GM12878 (cell line): ENCODE measurements around the gene SPEG. TPM values are rescaled to one million over a fixed set of nuclear protein-coding genes. Genes with fewer than 3 reads are reported as not detected.

Experiments
- ATAC-seq: fragments of 200-7000 bp; cut with Tn5 transposase; 3 replicates; pipeline ENCODE4 v1.9.1; 2020; ENCODE audit warnings: mild to moderate bottlenecking, moderate library complexity
- BruUV-seq: library from RNA; stranded (reverse); fragments of 400-500 nt; replicated peaks from 2 replicates; lab custom pipeline; 2021; lab: Mats Ljungman, UMichigan
- CTCF ChIA-PET: fragments of 300-600 bp; sonication (Branson Sonifier 250); formaldehyde crosslinking; extraction: SDS; loops from one replicate; lab custom pipeline; 2021; ENCODE audit warnings: inconsistent platforms; lab: Yijun Ruan, JAX
- POLR2A ChIA-PET: fragments of 350-600 bp; formaldehyde crosslinking; extraction: SDS; loops from one replicate; lab custom pipeline; 2021; ENCODE audit warnings: inconsistent platforms; lab: Charles Lee
- RAD21 ChIA-PET: fragments of 300-600 bp; sonication (Branson Sonifier 250); formaldehyde crosslinking; loops from one replicate; lab custom pipeline; 2023; ENCODE audit warnings: antibody characterized with exemption; ENCODE audit not compliant: unreplicated experiment; lab: Charles Lee
- SMC1A ChIA-PET: fragments of 300-600 bp; sonication (Branson Sonifier 250); formaldehyde crosslinking; loops from one replicate; lab custom pipeline; 2023; ENCODE audit not compliant: unreplicated experiment, uncharacterized antibody; lab: Charles Lee
- DNase-seq: peaks from one replicate; pipeline ENCODE4 v3.0.0-alpha.2; 2011; ENCODE audit warnings: low read depth, low spot score
- FAIRE-seq: peaks from 3 replicates; lab custom pipeline; 2011; peaks lifted over from hg19 to GRCh38; lab: Jason Lieb, UNC
- H2AFZ ChIP-seq: 2 replicates; pipeline ENCODE4 v1.6.0; 2011; ENCODE audit warnings: low read depth, low read length, control low read depth; ENCODE audit not compliant: control insufficient read depth
- H3K27ac ChIP-seq: 2 replicates; pipeline ENCODE4 v1.5.1; 2011; ENCODE audit warnings: control low read depth; ENCODE audit not compliant: control insufficient read depth, insufficient read depth
- H3K27me3 ChIP-seq, 2 experiments: replicated peaks in 1 of 2; 2 replicates each; pipeline versions ENCODE4 v1.6.0 to v1.6.1; 2011; ENCODE audit warnings: low read length in 1 of 2; ENCODE audit not compliant: control insufficient read depth in 2 of 2, insufficient read depth in 2 of 2
- H3K36me3 ChIP-seq, 2 experiments: 2 replicates each; pipeline ENCODE4 v1.5.1; 2011; ENCODE audit warnings: low read length in 1 of 2; ENCODE audit not compliant: control insufficient read depth in 2 of 2, insufficient read depth in 2 of 2
- H3K4me1 ChIP-seq: 2 replicates; pipeline ENCODE4 v1.6.1; 2011; ENCODE audit warnings: mild to moderate bottlenecking, low read length, moderate library complexity, mixed read lengths; ENCODE audit not compliant: control insufficient read depth, insufficient read depth
- H3K4me2 ChIP-seq: 2 replicates; pipeline ENCODE4 v1.6.0; 2011; ENCODE audit warnings: control low read depth; ENCODE audit not compliant: control insufficient read depth, insufficient read depth
- H3K4me3 ChIP-seq: fragments of 200-600 bp; sonication (generic); 2 replicates; pipeline ENCODE4 v1.5.1; 2016
- H3K79me2 ChIP-seq: 2 replicates; pipeline ENCODE4 v1.6.0; 2011; ENCODE audit warnings: low read length; ENCODE audit not compliant: control insufficient read depth, insufficient read depth
- H3K9ac ChIP-seq: 2 replicates; pipeline ENCODE4 v1.8.0; 2011; ENCODE audit warnings: low read length, control low read depth, mixed read lengths; ENCODE audit not compliant: control insufficient read depth, insufficient read depth
- H3K9me3 ChIP-seq: replicated peaks from 3 replicates; pipeline ENCODE4 v1.5.1; 2011; ENCODE audit warnings: mild to moderate bottlenecking, low read length; ENCODE audit not compliant: control insufficient read depth, insufficient read depth
- H4K20me1 ChIP-seq: 2 replicates; pipeline ENCODE4 v1.6.0; 2011; ENCODE audit not compliant: control insufficient read depth, insufficient read depth
- NRF1 ChIP-seq: conservative IDR thresholded peaks from 2 replicates; pipeline ENCODE4 v1.6.1; 2011; ENCODE audit warnings: mild to moderate bottlenecking, low read depth, low read length, improper control_type of control experiment
- RAD21 ChIP-seq: IDR thresholded peaks from 2 replicates; pipeline ENCODE4 v1.6.1; 2011; ENCODE audit warnings: mild to moderate bottlenecking, low read depth, low read length, moderate library complexity; ENCODE audit not compliant: insufficient read depth
- SMC3 ChIP-seq: IDR thresholded peaks from 2 replicates; pipeline ENCODE4 v1.6.1; 2011; ENCODE audit warnings: low read length, improper control_type of control experiment, borderline replicate concordance
- SREBF2 ChIP-seq: IDR thresholded peaks from 2 replicates; pipeline ENCODE4 v1.6.1; 2012; ENCODE audit warnings: mild to moderate bottlenecking, low read length
- TAF1 ChIP-seq: IDR thresholded peaks from 2 replicates; pipeline ENCODE4 v1.6.1; 2011; ENCODE audit warnings: mild to moderate bottlenecking, low read depth, low read length, borderline replicate concordance
- WGBS: methylation state at CpG from one replicate; pipeline ENCODE4 v1.1.6; 2016; ENCODE audit warnings: low lambda C conversion rate; ENCODE audit not compliant: insufficient replicate concordance, insufficient coverage; ENCODE audit errors: missing lambda C conversion rate; 5-methylcytosine and 5-hydroxymethylcytosine counted together
- in situ Hi-C: fragments of 300-500 bp; cut with MboI; formaldehyde crosslinking; loops from 9 replicates; pipeline ENCODE4 v1.14.3; 2018; ENCODE audit warnings: mixed read lengths
- intact Hi-C: fragments of 100-400 bp; cut with micrococcal nuclease; formaldehyde crosslinking; loops from one replicate; pipeline ENCODE4 v1.14.2; 2022; ENCODE audit not compliant: unreplicated experiment
- polyA plus RNA-seq, 11 experiments: library from polyadenylated mRNA; depleted of rRNA in 4 of 11; unstranded in 6 of 11; stranded (reverse) in 5 of 11; fragments of >200 nt; fragmentation: Nextera tagmentation in 4 of 11; fragmentation: Illumina TruSeq in 1 of 11; extraction: Ambion mirVana in 4 of 11; extraction: Trizol in 1 of 11; gene quantifications; 1 replicate in 1 of 11; 2 replicates in 10 of 11; pipeline versions ENCODE4 v1.2.1 to v1.2.3, GENCODE V29; 2011 to 2016; ENCODE audit warnings: inconsistent platforms in 2 of 11, missing spikeins in 2 of 11, low read depth in 1 of 11
- total RNA-seq, 4 experiments: library from RNA; depleted of rRNA in 3 of 4; stranded (reverse); fragments of >200 nt in 3 of 4; fragmentation: Illumina TruSeq in 1 of 4; extraction: Trizol in 1 of 4; gene quantifications; 2 replicates each; pipeline versions ENCODE4 v1.2.1 to v1.2.3, GENCODE V29; 2013 to 2021
- TF ChIP-seq, protein P1 (sequence below), 3 experiments: IDR thresholded peaks in 2 of 3; conservative IDR thresholded peaks in 1 of 3; 2 replicates each; pipeline ENCODE4 v1.5.1; 2011; ENCODE audit warnings: low read depth in 3 of 3, low read length in 3 of 3, mild to moderate bottlenecking in 3 of 3, control low read depth in 2 of 3, moderate library complexity in 2 of 3, inconsistent platforms in 1 of 3, mixed read lengths in 1 of 3; ENCODE audit not compliant: control insufficient read depth in 2 of 3, insufficient read depth in 1 of 3; ENCODE audit errors: extremely low read depth in 1 of 3
- TF ChIP-seq, protein P2 (sequence below): fragments of 450-650 bp; conservative IDR thresholded peaks from 2 replicates; pipeline ENCODE4 v1.6.1; 2017; ENCODE audit warnings: mild to moderate bottlenecking, moderate library complexity

Gene SPEG
- total and polyA plus RNA-seq, 10 of the 15 experiments (the other 5 are each of a cell fraction or from before 2014, with no cell fraction given) = 0.03 to 0.28 TPM; not detected in 8

DNA sequence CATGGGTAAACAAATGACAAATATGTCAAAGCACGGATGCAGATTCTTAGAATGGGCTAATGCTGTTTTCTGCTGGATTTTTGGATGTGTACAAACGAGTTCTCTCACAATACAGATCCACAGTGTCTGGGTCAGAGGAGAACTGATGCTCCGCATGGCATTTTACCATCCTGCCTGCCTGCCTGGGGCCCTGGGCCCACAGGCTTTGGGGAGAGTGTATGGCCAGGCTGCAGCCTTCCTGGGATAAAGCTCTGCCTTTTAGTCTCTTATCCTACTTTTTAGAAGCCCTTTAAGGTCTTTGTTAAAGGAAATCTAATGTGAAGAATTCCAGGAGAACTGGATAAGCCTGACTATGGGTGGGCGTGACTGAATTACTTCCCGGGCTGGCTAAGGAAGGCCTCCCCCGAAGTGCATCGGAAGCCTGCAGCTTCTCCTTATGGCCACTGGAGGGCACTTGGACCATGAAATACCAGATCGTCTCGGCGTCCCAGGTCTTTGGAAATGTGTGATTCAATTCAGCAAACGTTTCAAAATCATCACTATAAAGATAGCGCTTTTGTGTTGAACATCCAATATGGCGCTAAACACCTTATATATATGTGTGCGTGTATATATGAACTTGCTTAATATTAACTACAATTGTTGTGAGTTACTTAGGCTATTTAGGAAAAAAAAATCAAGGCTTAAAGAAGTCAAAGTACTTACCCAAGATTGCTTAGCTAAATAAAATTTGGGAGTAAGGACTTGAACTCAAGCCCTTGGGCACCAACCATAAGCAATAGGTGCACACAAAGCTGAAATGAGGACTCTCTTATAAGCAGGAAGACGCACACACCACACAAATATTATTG, 31.8 kb upstream of the SPEG start:
- ATAC-seq (peak; percentile 93), FAIRE-seq (peak; percentile 96), DNase-seq (no peak)
- TF ChIP-seq, protein P1, sequence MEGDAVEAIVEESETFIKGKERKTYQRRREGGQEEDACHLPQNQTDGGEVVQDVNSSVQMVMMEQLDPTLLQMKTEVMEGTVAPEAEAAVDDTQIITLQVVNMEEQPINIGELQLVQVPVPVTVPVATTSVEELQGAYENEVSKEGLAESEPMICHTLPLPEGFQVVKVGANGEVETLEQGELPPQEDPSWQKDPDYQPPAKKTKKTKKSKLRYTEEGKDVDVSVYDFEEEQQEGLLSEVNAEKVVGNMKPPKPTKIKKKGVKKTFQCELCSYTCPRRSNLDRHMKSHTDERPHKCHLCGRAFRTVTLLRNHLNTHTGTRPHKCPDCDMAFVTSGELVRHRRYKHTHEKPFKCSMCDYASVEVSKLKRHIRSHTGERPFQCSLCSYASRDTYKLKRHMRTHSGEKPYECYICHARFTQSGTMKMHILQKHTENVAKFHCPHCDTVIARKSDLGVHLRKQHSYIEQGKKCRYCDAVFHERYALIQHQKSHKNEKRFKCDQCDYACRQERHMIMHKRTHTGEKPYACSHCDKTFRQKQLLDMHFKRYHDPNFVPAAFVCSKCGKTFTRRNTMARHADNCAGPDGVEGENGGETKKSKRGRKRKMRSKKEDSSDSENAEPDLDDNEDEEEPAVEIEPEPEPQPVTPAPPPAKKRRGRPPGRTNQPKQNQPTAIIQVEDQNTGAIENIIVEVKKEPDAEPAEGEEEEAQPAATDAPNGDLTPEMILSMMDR (IDR thresholded peaks at IDR 0.05 in 2 of 3, conservative IDR thresholded peaks at IDR 0.05 in 1 of 3; ENCODE audit: control insufficient read depth in 2 of 3, extremely low read depth in 1 of 3, insufficient read depth in 1 of 3, low read depth in 3 of 3, low read length in 3 of 3) = peak; percentile 89 to 95 (median 91)
- peak; percentile 84 for TF ChIP-seq RAD21
- no peak for TF ChIP-seq SREBF2
- TF ChIP-seq TAF1 = no peak
- TF ChIP-seq, protein P2, sequence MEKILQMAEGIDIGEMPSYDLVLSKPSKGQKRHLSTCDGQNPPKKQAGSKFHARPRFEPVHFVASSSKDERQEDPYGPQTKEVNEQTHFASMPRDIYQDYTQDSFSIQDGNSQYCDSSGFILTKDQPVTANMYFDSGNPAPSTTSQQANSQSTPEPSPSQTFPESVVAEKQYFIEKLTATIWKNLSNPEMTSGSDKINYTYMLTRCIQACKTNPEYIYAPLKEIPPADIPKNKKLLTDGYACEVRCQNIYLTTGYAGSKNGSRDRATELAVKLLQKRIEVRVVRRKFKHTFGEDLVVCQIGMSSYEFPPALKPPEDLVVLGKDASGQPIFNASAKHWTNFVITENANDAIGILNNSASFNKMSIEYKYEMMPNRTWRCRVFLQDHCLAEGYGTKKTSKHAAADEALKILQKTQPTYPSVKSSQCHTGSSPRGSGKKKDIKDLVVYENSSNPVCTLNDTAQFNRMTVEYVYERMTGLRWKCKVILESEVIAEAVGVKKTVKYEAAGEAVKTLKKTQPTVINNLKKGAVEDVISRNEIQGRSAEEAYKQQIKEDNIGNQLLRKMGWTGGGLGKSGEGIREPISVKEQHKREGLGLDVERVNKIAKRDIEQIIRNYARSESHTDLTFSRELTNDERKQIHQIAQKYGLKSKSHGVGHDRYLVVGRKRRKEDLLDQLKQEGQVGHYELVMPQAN = no peak
- peak; percentile 77 for TF ChIP-seq SMC3
- no peak for TF ChIP-seq NRF1
- H3K9ac ChIP-seq = no peak overlapping the region
- no peaks in the 10 kb centered on the region; a peak in 1 of 4 replicates for H3K27me3 ChIP-seq
- H2AFZ ChIP-seq = no peak overlapping the region
- ChIA-PET CTCF (interaction anchor here (0.7 to 6.2 kb wide), 22 partner anchors 10 to 239 kb away, joined by 3 to 83 read pairs (median 4); partner anchors contain the start of genes DNPEP, GMPPA and SPEG), RAD21 (interaction anchor here (0.7 to 3.3 kb wide), 6 partner anchors 15 to 127 kb away, joined by 3 to 18 read pairs (median 4); partner anchors contain the start of genes DNPEP and GMPPA), POLR2A (no interaction called here), SMC1A (interaction anchor here (0.7 to 2.3 kb wide), 9 partner anchors 11 to 250 kb away, joined by 3 to 12 read pairs (median 3); partner anchors contain the start of genes CHPF and TMEM198)
- WGBS = 11% methylated on average over 15 of the region's 15 CpGs
- in situ Hi-C loops = loop anchor here (5.0 kb wide), 1 partner anchor 129 kb away; no protein-coding TSS in a partner anchor
- no TSS peak for BruUV-seq
- no peak overlapping the region for H3K27ac ChIP-seq
- no peaks in the 10 kb centered on the region for H3K36me3 ChIP-seq
- H3K4me1 ChIP-seq = no peaks in the 10 kb centered on the region
- H3K9me3 ChIP-seq = no peaks in the 10 kb centered on the region
- H3K4me3 ChIP-seq = no peak overlapping the region
- no peaks in the 10 kb centered on the region for H4K20me1 ChIP-seq
- intact Hi-C loops = loop anchor here (1.0 to 5.0 kb wide), 2 partner anchors 127 to 284 kb away; no protein-coding TSS in a partner anchor
- no peaks in the 10 kb centered on the region for H3K79me2 ChIP-seq
- no peak overlapping the region for H3K4me2 ChIP-seq
